GM19328 (cell line): Measurements from ENCODE around the gene XRRA1.
"Not testable (repeated sequence)": the region's sequence is repeated elsewhere in the genome, so short reads cannot be mapped to it uniquely, and the experiment has no call there.

ENCODE experiments used
- ATAC-seq: cut with Tn5 transposase; IDR thresholded peaks from one replicate; pipeline ENCODE4 v1.9.1; 2021; ENCODE audit warnings: mild to moderate bottlenecking, moderate library complexity; ENCODE audit not compliant: unreplicated experiment

XRRA1 gene

GRCh38 chr11:74838188-74838587 is 110.7 kb downstream of the XRRA1 start:
- ATAC-seq: no peak

GRCh38 chr11:74837191-74837590 is 111.7 kb downstream of the XRRA1 start:
- no peak for ATAC-seq

GRCh38 chr11:74826901-74827300 is 122.0 kb downstream of the XRRA1 start:
- ATAC-seq: no peak

- not testable (repeated sequence) for ATAC-seq
Observed at GRCh38 chr11:74825596-74825995, 123.3 kb downstream of the XRRA1 start.

- ATAC-seq: no peak
Observed at GRCh38 chr11:74824285-74824982, 124.5 kb downstream of the XRRA1 start.

GRCh38 chr11:74822170-74822569 is 126.7 kb downstream of the XRRA1 start:
- no peak for ATAC-seq

GRCh38 chr11:74820763-74821162 is 128.1 kb downstream of the XRRA1 start:
- ATAC-seq: no peak

- ATAC-seq: no peak
Observed at GRCh38 chr11:74819400-74819799, 129.5 kb downstream of the XRRA1 start.

- no peak for ATAC-seq
Observed at GRCh38 chr11:74818283-74818946, 130.5 kb downstream of the XRRA1 start.

GRCh38 chr11:74816664-74817063 is 132.2 kb downstream of the XRRA1 start:
- ATAC-seq: no peak

GRCh38 chr11:74815966-74816365 is 132.9 kb downstream of the XRRA1 start:
- no peak for ATAC-seq

GRCh38 chr11:74809801-74810200 is 139.1 kb downstream of the XRRA1 start:
- ATAC-seq: no peak

- ATAC-seq: no peak
Observed at GRCh38 chr11:74806267-74806666, 142.6 kb downstream of the XRRA1 start.

GRCh38 chr11:74791333-74792100 is 157.4 kb downstream of the XRRA1 start:
- no peak for ATAC-seq
